OCI-LY7 (cell line): ENCODE data around the gene ADSS1. TPM values are rescaled to one million over a fixed set of nuclear protein-coding genes. Genes with fewer than 3 reads are reported as not detected.

Source experiments
- BruUV-seq: library from RNA; stranded (reverse); fragments of 400-500 nt; replicated peaks from 2 replicates; lab custom pipeline; 2021; lab: Mats Ljungman, UMichigan
- CTCF ChIA-PET: fragments of 300-600 bp; sonication (Branson Sonifier 250); formaldehyde crosslinking; loops from one replicate; lab custom pipeline; 2022; ENCODE audit warnings: antibody characterized with exemption; ENCODE audit not compliant: unreplicated experiment; lab: Charles Lee
- POLR2A ChIA-PET: fragments of 300-600 bp; sonication (Branson Sonifier 250); formaldehyde crosslinking; loops from one replicate; lab custom pipeline; 2022; ENCODE audit warnings: antibody characterized with exemption; lab: Charles Lee
- DNase-seq: peaks from one replicate; pipeline ENCODE4 v3.0.0-alpha.2; 2015; ENCODE audit warnings: low spot score
- H2AFZ ChIP-seq: fragments of 200-600 bp; sonication (generic), shearing (Covaris generic); 2 replicates; pipeline ENCODE4 v1.6.1; 2014; ENCODE audit warnings: mild to moderate bottlenecking, antibody characterized with exemption, low read length, moderate library complexity
- H3K27ac ChIP-seq: fragments of 200-600 bp; sonication (generic); 2 replicates; pipeline ENCODE4 v1.5.1; 2014; ENCODE audit warnings: mixed run types, low read depth, mild to moderate bottlenecking, moderate library complexity, low read length, inconsistent platforms; ENCODE audit not compliant: poor library complexity, severe bottlenecking
- H3K36me3 ChIP-seq: fragments of 200-600 bp; sonication (generic); 2 replicates; pipeline ENCODE4 v1.6.1; 2014; ENCODE audit warnings: mild to moderate bottlenecking, antibody characterized with exemption, low read length, moderate library complexity, mixed read lengths; ENCODE audit not compliant: insufficient read depth
- H3K4me1 ChIP-seq: fragments of 200-600 bp; sonication (generic); 2 replicates; pipeline ENCODE4 v1.5.1; 2014; ENCODE audit warnings: mild to moderate bottlenecking, low read length; ENCODE audit not compliant: insufficient read depth, poor library complexity, severe bottlenecking
- H3K4me2 ChIP-seq: fragments of 200-600 bp; sonication (generic); 2 replicates; pipeline ENCODE4 v1.6.1; 2014; ENCODE audit warnings: mild to moderate bottlenecking, low read length
- H3K4me3 ChIP-seq: fragments of 200-600 bp; sonication (generic); 2 replicates; pipeline ENCODE4 v1.5.1; 2014; ENCODE audit warnings: mild to moderate bottlenecking, low read depth, low read length; ENCODE audit not compliant: poor library complexity, severe bottlenecking
- H3K79me2 ChIP-seq: fragments of 200-600 bp; sonication (generic); 2 replicates; pipeline ENCODE4 v1.6.1; 2016; ENCODE audit warnings: low read depth, mild to moderate bottlenecking, low read length, moderate library complexity, mixed read lengths; ENCODE audit not compliant: insufficient read depth
- H3K9me2 ChIP-seq: fragments of 200-600 bp; sonication (generic); 2 replicates; pipeline ENCODE4 v1.6.1; 2016; ENCODE audit warnings: mild to moderate bottlenecking, low read length, mixed read lengths; ENCODE audit not compliant: insufficient read depth
- H3K9me3 ChIP-seq: fragments of 200-600 bp; sonication (generic); 2 replicates; pipeline ENCODE4 v1.6.1; 2014; ENCODE audit warnings: mild to moderate bottlenecking, mixed run types, low read length, mixed read lengths
- H4K20me1 ChIP-seq: fragments of 200-600 bp; sonication (generic); 2 replicates; pipeline ENCODE4 v1.6.1; 2014; ENCODE audit warnings: mild to moderate bottlenecking, antibody characterized with exemption, low read length, moderate library complexity, mixed read lengths; ENCODE audit not compliant: insufficient read depth
- CTCF ChIP-seq: fragments of 200-600 bp; sonication (generic); conservative IDR thresholded peaks from 2 replicates; pipeline ENCODE4 v1.5.1; 2014; ENCODE audit warnings: mild to moderate bottlenecking, antibody characterized with exemption, low read length, moderate library complexity, mixed read lengths
- EZH2phosphoT487 ChIP-seq: fragments of 200-600 bp; sonication (generic); IDR thresholded peaks from 2 replicates; pipeline ENCODE4 v1.6.1; 2018; ENCODE audit warnings: low read depth, borderline replicate concordance, mild to moderate bottlenecking, mixed run types, antibody characterized with exemption, low read length, moderate library complexity, mixed read lengths
- intact Hi-C: fragments of 100-400 bp; cut with micrococcal nuclease; formaldehyde crosslinking; loops from one replicate; pipeline ENCODE4 v1.10.0; 2022; ENCODE audit not compliant: unreplicated experiment
- total RNA-seq, 2 experiments: library from RNA; depleted of rRNA in 1 of 2; stranded (reverse); fragments of >200 nt in 1 of 2; shearing (Covaris generic) in 1 of 2; gene quantifications; 2 replicates each; pipeline ENCODE4 v1.2.3, GENCODE V29; 2014 to 2022

The ADSS1 gene
- total RNA-seq, 2 experiments from 2014 or later = 2.8 TPM; not detected in 1

- H3K4me2 ChIP-seq = no peak overlapping the region
- no peak for DNase-seq
- H3K9me3 ChIP-seq = no peaks in the 10 kb centered on the region
- H3K4me3 ChIP-seq = no peak overlapping the region
- intact Hi-C loops = no loop called here
- H4K20me1 ChIP-seq = no peaks in the 10 kb centered on the region
- POLR2A ChIA-PET = no interaction called here
- H2AFZ ChIP-seq = no peak overlapping the region
- CTCF ChIA-PET = no interaction called here
- BruUV-seq = no TSS peak
- no peak overlapping the region for H3K27ac ChIP-seq
- no peaks in the 10 kb centered on the region for H3K9me2 ChIP-seq
- no peaks in the 10 kb centered on the region for H3K79me2 ChIP-seq
- TF ChIP-seq CTCF (no peak), EZH2phosphoT487 (no peak)
- peaks cover 19% of the 10 kb centered on the region for H3K36me3 ChIP-seq
- no peaks in the 10 kb centered on the region for H3K4me1 ChIP-seq
These were observed 25.2 kb upstream of the ADSS1 start for GRCh38 chr14:104698688-104699425.

GRCh38 chr14:104699426-104699748 is 24.6 kb upstream of the ADSS1 start:
- Histone ChIP-seq H4K20me1 (no peaks in the 10 kb centered on the region), H3K79me2 (no peaks in the 10 kb centered on the region), H2AFZ (no peak overlapping the region), H3K27ac (no peak overlapping the region), H3K4me2 (no peak overlapping the region), H3K4me1 (no peaks in the 10 kb centered on the region), H3K9me3 (no peaks in the 10 kb centered on the region), H3K9me2 (no peaks in the 10 kb centered on the region), H3K4me3 (no peak overlapping the region), H3K36me3 (peaks cover 24% of the 10 kb centered on the region)
- DNase-seq = no peak
- ChIA-PET CTCF (no interaction called here), POLR2A (no interaction called here)
- TF ChIP-seq CTCF (no peak), EZH2phosphoT487 (no peak)
- BruUV-seq = no TSS peak
- intact Hi-C loops = no loop called here

GRCh38 chr14:104700225-104700651 is 23.8 kb upstream of the ADSS1 start:
- ChIA-PET CTCF (no interaction called here), POLR2A (no interaction called here)
- Histone ChIP-seq H3K4me2 (no peak overlapping the region), H3K9me2 (no peaks in the 10 kb centered on the region), H3K4me3 (no peak overlapping the region), H3K27ac (no peak overlapping the region), H3K4me1 (no peaks in the 10 kb centered on the region), H2AFZ (no peak overlapping the region), H3K36me3 (peaks cover 32% of the 10 kb centered on the region), H3K9me3 (no peaks in the 10 kb centered on the region), H4K20me1 (no peaks in the 10 kb centered on the region), H3K79me2 (no peaks in the 10 kb centered on the region)
- no TSS peak for BruUV-seq
- TF ChIP-seq EZH2phosphoT487 = no peak
- no peak for DNase-seq
- intact Hi-C loops = no loop called here
